GM21576 (cell line): ENCODE data around the gene FRMD8.

Experiments used
- ATAC-seq: cut with Tn5 transposase; IDR thresholded peaks from one replicate; pipeline ENCODE4 v1.9.1; 2021; ENCODE audit warnings: mild to moderate bottlenecking, moderate library complexity; ENCODE audit not compliant: unreplicated experiment

Gene FRMD8

DNA sequence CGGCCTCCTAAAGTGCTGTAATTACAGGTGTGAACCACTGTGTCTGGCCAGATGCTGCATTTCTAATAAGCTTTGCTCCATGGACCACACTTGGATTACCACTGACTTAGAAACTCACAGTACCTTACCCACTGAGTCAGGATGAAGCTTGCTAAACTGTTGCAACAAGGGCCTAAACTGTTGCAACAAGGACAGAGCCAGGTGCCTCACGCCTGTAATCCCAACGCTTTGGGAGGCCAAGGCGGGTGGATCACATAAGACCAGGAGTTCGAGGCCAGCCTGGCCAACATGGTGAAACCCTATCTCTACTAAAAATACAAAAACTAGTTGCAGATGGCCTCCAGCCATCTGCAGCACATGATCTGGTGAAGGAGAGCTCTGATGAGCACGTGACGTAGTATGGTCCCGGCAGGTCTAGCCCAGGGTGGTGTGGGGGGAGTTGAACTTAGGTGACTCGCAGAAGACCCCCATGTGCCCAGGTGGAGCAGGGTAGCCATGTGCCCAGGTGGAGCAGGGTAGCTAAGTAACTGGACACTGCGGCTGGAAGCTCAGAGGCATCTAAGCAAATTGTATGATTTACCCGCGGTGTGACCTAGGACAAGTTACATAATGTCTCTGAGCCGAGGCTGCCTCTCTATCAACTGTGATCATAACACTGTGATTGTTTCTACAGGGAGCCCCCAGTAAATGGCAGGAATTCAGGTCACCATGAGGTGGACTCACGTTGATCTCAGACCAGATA lies 12.4 kb upstream of the FRMD8 start:
- ATAC-seq, result no peak

DNA sequence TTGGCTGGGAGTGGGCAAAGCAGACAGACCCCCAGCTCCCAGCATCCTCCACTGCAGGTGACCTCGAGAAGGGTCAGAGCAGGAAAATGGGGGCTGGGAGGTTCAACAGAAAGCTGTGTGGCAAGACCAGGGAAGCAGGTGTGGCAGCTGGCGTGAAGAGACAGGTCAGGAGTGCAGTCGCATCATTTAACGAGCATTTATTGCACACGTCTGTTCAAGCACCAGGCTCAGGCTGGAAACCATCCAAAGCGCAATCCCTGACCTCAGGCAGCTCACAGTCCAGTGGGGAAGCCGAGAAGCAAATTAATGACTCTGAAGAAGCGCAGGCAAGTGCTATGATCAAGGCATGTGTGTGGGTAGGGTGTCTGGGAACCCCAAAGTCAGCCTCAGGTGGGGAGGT lies 11.4 kb upstream of the FRMD8 start:
- no peak for ATAC-seq

DNA sequence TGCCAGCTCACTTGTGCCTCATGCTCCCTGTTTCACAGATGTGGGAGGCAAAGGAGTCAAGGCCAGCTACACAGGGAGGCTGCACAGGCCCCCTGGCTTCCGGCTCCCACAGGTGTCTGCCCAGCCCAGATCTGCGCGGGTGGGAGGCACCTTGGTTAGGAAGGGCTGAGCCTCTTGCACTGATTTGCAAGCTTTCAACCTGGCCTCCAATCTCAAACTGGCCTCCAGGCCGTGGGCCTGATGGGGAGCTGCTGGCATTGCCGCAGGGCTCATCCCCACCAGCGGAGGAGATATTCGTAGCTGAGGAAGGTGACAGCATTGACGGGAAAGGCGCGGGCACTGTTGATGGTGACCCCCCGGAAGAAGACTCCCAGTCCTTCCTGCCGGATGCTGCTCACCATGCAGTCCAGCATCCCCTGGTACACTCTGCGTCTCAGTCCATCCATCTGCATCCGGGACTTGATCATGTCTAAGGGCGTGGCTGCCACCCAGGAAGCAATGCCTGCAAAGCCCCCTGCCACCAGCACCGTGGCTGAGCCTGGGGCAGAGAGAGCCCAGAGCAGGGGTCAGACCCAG lies 10.2 kb upstream of the FRMD8 start:
- no peak for ATAC-seq

DNA sequence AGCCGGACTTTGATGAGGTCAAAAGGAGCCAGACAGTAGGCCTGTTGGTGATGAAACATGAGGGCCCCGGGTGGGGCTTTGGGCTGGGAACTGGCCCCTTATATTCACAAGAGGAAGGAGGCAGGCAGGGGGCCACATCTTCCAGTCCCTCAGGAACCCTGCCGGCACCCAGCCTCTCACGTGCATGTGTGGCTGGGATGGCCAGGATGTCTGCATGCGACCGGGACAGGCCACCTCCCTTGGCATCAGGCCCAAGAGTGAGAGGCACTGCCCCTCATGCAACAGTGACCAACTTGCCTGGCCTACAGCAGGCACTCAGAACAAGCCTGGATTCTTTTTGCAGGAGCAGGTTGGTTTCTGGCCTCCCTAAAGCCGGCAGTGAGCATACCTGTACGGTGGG lies 9.4 kb upstream of the FRMD8 start:
- ATAC-seq, result no peak

DNA sequence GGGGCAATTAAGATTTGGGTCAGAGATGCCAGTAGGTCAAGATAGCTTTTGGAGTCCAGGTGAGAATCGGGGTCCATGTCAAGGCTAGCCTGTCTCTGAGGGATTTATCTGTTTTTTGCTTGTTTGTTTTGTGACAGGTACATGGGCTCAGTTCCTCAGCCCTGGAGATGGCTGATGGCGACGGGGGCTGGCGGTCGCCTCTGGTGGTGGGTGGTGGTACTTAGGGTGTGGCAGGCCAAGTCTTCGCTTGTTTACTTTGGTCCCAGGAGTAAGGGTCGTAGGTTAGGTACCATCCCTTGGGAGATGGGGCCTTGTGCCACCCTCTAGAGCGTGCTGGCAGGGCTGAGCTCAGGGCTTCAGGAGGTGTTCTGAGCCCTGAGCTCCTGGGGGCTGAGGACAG lies 8.7 kb upstream of the FRMD8 start:
- no peak for ATAC-seq

DNA sequence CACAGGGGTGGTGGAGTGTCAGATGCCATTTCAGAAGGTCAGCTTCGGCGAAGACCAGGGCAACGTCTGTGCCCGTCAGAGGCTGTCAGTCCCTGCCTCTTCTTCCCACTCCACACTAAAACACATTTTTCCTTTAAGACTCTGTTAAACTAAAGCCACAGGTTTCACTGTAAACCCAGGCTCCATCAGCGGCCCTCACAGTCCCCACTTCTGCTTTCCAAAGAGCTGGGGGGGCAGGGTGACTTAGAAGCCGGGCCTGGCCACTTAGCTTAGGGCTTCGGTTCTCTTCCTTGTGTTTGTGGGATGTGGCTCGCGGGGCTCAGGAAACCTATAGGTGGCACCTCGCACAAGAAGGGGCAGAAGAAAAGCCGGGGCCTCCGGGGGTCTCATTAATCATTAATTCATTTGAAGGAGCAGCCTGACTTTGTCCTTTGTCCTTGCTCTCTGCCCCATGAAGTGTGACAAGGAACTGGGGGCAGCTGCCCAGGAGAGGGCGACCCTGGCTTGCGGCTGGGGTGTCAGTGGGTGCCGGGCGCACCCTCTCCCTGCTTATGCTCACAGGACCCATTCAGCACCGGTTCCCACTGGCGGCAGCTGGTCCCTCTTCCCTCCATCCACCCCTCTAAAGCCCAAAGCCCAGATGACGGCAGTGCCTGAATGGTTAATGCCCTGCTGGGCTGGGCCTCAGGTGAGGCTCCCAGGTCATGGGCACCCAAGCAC lies 8.1 kb upstream of the FRMD8 start:
- no peak for ATAC-seq

DNA sequence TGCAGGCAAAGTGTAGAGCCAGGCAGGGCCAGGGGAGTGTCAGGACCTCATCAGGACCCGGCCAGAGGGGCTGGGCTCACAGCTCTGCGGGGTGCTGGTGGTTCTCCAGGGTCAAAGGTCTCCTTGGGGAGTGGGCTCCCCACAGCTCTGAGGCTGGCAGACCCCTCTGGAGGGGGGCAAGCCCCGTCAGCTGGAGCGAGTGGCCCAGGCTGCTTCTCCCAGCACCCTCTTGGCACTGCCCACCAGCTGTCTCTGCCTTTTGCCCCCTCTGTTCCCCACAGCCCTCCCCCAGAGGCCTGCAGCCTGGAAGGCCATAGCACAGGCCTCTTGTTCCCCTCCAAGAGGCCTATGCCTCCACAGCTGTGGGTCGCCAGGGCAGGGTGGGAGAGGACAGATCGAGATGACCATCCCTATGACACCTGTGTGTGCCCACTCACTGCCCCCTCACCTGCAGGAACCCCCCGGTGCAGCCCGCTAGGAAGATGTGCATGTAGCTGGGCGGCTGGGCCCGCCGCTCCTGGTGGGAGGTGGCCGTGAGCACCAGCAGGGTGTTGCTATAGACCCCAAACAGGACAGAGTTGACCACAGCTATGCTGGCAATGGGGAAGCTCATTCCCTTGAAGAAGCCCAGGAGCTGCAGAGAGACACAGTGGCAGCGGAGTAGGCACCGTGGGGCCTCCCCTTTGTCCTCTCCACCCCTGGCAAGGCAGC lies 7.4 kb upstream of the FRMD8 start:
- no peak for ATAC-seq

DNA sequence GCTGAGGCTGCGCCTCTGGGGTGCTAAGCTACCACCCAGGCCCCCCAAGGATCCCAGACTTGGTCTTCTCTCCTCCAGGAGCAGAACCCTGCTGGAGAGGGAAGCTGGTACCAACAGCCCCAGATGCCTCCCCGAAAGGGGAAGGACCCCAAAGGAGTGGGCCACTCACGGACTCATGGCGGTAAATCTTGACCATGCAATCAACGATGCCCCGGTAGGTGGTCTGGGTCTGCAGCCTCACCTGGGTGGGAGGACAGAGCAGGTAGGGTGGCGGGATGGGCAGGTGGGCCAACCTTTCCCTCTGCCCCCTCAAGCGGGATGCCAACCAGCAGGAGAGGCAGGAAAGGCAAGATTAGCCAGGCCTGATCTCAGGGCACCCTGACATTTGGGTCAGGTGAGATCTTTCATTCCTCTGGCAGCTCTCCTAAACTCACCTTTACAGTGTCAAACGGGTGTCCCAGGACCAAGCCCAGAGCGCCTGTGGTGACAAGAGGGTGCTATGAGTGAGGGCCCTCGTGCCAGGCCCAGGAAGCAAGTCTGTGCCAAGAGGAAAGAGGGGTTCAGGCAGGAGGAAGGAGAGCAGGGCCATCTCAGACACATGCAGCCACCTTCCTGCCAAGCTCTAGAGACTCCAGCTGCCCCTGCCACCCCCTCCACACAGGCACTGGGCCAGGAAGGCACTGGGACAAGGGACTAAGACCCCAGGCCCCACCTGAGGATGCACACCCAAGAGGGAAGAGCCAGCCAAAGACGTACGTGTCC lies 6.6 kb upstream of the FRMD8 start:
- no peak for ATAC-seq

DNA sequence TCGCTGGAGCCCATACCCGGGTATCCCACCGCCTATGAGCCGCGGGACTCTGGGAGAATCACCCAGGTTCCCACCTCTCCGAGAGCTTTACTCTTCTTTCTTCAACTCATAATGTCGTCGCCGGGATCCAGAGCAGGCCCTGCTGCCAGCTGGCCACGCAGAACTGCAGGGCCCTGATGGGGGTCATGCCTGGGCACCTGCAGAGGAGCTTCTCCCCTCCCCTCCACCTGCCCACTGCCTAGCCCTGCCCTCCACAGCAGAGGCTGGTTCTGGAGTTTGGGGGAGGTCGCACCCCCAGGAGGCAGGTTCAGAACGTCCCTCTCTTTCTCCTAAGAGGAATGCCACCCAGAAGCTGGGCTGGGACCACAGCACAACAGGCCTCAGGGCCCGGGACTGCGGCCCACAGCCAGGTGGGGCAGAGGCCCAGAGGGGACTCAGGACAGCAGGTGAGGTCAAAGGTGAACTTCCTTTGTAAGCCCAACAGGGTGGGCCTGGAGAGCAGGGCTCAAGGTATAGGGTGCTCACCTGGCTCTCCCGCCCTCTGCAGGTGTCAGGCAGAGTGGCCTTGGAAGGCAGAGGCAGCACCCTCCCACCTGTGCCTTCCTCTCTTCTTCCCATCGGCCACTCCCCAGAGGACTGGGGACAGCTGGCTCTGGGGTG lies 5.8 kb upstream of the FRMD8 start:
- no peak for ATAC-seq

DNA sequence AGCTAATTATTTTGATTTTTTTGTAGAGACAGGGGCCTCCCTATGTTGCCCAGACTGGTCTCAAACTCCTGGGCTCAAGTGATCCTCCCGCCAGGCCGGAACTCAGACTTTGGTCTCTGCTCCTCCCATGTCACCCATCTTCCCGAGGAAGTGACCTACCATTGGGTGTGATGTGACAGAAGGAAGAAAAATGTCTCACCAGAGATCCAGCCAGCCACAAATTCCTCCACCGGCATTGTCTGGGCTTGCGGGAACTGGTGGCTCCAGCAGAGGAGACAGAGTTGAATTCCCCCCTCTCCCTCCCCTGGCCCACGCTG lies 4.8 kb upstream of the FRMD8 start:
- peak; percentile 11 for ATAC-seq

DNA sequence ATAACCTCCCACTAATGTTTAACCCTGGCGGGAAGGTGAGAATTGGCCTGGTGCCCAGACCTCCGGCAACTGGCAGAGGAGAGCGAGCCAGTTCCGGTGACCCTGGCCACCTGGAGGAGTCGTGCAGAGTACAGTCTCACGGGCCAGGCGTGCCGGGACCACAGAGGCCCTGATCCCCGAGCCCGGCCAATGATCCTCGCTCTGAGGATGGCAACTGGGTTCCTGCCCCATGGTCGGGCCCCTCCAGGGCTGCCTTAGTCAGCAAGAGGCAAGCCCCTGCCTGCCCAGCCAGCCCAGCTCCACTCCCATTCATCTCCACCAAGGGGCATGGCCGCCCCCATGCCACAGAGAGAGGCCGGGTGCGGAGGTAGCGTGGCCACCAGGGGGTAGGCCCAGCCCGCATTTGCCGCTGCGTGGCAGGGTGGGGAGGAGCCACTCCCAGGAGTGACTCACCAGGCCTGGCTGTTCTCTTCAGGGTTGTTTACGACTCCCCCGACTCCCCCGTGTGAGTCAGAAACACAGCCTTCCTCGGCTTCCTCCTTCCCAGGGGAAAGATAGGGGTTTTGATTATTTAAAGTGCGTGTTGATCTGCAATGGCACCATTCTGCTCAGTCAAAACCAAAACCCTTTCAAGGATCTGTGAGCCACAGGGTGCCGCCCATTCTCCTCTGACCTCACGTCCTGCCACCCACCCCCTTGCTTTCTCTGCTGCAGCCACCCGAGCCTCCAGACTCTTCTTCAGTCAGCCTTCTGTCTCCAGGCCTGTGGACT lies 4.2 kb upstream of the FRMD8 start, which contains the start of gene SLC25A45:
Gene SLC25A45 (minus strand): TSS at position 614 of the 771 bp plus-strand sequence. CDS start 695 bp downstream, outside the sequence.
- peak; percentile 53 for ATAC-seq

DNA sequence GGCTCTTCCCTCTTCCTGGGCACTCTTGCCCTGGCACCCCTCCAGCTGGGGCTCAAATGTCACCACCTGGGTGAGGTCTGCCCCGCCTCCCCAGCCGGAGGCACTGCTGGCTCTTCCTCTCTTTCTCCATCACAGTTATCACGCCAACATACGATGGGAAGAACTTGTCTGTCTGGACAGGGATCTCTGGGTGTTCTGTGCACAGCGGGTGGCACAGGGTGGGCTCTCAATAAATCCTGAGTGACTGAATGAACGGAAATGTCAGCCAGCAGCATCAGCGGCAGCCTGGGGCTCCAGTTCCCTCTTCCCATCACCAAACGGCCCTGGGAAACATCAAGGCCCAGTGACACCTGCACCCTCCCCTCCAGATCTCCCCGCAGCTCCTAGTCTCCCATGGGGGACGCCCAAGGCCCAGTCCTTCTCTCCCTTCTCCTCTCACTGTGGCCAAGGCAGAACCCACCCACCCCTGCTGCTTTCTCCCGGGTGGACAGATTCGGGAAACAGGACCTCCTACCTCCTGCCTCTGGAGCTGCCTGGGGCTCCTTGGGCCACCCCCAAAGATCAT lies 3.6 kb upstream of the FRMD8 start:
- ATAC-seq, result no peak

DNA sequence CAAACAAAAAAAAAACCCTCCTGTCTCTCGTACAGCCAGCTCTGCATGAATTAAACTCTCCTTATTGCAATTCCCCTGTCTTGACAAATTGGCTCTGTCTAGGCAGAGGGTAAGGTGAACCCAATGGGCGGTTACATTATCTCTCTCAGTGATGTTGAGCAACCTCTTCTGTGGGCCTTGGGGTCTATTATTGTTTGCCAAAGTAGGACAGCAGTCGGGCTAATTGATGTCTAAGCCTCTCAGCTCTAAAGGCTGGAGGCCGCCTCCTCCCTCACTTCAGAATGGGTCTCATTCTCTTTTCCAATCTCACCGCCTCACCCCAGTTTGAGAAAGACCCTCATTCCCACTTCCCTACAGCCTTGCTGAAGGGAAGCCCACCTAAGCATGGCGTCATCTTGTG lies 2.7 kb upstream of the FRMD8 start:
- ATAC-seq, result no peak

DNA sequence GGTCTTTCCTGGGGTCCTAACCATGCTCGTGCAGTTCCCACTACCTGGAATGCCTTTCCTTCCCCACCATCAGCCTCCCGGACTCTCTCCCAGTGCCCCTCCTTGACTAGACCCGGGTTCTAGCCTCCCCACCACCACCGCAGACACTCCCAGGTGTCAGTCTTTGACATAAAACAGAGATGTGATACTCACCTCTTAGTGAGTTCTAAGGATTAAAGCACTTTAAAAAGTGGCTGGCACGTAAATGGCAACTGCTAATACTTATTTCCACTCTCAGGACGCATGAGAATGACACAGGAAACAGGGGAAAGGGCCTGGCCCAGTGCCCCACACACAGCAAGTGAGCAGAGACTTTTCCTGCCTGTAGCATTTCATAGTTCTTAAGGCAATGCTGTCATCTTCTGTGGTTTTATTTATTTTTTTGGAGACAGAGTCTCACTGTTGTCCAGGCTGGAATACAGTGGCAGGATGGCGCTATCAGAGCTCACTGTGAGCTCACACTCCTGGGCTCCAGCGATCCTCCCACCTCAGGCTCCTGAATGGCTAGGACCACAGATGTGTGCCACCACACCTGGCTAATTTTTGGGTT lies 2.0 kb upstream of the FRMD8 start:
- no peak for ATAC-seq

DNA sequence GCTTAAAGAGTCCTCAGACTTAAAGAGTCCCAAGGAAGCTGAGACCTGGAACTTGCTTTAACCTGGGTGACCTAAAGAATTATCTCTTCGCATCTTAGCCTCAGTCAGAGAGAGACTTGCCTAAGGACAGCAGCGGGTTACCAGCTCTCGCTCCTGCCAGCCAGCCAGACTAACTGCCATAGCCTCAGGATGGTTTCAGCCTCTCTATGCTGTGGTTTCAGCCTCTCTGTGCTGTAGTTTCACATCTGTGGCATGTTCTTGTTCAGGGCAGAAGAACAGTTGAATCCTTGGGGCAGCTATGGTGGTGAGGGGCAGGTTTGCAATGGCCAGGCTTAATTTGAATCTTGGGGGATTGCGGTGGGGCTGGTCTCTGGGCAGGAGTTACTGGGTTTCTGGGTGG lies 2.3 kb downstream of the FRMD8 start:
- no peak for ATAC-seq

DNA sequence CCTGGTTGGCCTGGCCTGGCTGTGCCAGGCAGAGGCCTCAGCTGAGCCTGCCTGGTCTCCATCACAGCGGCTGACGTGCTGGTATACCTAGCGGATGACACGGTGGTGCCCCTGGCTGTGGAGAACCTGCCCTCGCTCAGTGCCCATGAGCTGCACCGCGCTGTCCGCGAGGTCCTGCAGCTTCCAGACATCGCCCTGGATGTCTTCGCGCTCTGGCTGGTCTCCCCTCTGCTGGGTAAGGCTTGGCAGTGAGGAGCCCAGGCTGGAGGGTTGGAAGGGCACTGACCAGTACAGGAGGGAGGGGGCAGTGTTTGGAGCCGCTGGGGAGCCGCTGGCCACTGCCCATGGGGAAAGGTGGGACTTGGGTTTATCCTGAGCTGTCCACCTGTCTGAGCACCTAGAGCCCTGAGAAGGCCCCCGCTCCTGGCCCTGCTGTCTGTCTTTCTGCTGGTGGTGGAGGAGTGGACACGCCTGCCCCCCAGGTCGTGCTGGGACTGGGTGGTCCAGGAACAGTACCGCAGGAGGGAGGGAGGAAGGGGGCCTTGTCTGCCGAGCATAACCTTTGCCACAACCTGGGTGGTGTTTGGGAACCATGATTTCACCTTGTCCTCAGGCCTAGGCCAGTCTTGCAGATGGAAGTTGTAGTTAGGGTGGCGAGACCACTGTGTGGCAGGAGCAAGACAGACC lies 3.0 kb downstream of the FRMD8 start:
- ATAC-seq, result no peak

DNA sequence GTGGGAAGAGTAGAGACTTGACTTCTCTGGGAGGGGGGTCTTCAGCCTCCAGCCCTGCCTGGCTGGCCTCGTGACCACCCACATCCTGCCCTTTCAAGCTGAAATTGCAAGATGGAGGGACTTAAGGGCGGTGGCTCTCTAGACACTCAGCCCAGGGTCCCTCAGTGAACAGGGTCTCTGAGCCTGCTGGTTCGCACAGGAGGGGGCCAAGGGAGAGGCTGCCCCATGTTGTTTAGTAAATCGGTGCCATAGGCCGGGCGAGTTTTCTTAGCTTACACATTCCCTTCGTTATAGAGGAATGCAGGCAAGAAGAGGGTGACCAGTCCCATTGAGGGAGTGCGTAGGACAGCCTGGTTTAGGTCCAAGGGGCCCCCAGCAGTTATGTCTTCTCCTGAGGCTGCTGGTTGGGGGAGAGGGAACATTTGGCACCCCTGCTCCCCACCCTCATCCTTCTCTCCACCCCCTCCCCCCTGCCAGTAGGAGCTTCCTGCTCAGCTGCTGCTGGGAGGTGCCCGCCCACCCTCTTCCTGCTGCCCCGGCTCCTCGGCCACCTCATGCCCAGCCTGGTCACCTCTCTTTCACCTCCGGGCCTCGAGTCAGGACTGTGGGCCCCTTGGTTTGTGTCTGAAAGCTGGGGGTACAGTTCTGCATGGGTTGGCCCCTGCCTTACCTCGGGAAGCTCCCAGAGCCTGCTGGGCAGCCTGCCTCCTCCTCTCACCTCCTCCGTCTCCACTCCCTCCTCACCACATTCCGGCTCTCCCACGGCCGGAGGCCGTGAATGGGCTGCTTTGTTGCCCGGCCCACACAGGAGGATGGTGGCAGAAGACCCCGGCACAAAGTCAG lies 3.9 kb downstream of the FRMD8 start:
- ATAC-seq, result no peak

DNA sequence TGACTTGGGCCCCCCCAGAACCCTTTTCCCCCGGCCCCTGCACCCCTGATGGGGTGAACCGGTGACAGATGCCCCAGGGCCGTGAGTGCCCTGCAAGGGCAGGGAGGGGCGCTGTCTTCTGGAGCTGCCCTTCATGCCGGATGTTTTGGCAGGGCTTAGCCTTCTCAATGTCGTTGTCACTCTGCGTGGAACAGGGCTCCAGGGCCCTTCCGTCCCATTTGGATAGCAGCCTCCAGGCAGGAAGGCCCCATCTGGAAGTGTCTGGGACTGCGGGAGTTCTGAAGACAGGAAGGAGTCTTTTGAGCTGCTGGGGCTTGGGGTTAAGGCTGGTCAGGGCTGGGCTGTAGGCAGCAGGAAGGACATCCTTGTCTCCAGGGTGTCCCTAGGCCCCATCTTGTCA lies 4.6 kb downstream of the FRMD8 start:
- no peak for ATAC-seq
